H1 (cell line): ENCODE results near the gene MBP. TPM values are rescaled to one million over a fixed set of nuclear protein-coding genes. Genes with fewer than 3 reads are reported as not detected.

Source experiments
- CTCF ChIA-PET: fragments of 300-600 bp; sonication (Branson Sonifier 250); formaldehyde crosslinking; loops from one replicate; lab custom pipeline; 2021; ENCODE audit not compliant: partially characterized antibody; lab: Charles Lee
- POLR2A ChIA-PET: fragments of 300-600 bp; sonication (Branson Sonifier 250); formaldehyde crosslinking; loops from one replicate; lab custom pipeline; 2021; ENCODE audit warnings: inconsistent platforms; ENCODE audit not compliant: partially characterized antibody; lab: Charles Lee
- DNase-seq, 2 experiments: peaks; one replicate each; pipeline versions ENCODE4 v3.0.0 to v3.0.0-alpha.2; 2010 to 2022; ENCODE audit warnings: low spot score in 2 of 2, low read depth in 1 of 2, mixed read lengths in 1 of 2
- FAIRE-seq: peaks from 2 replicates; lab custom pipeline; 2011; peaks lifted over from hg19 to GRCh38; lab: Jason Lieb, UNC
- H2AFZ ChIP-seq: 2 replicates; pipeline ENCODE4 v1.8.1; 2012; ENCODE audit warnings: low read length, inconsistent platforms
- H2AK5ac ChIP-seq: 2 replicates; pipeline ENCODE4 v1.6.1; 2013; ENCODE audit warnings: low read depth, low read length
- H2BK120ac ChIP-seq: replicated peaks from 2 replicates; pipeline ENCODE3; 2013; ENCODE audit warnings: low read depth, low read length, inconsistent platforms
- H2BK12ac ChIP-seq: 2 replicates; pipeline ENCODE4 v1.6.1; 2013; ENCODE audit warnings: low read depth, low read length
- H2BK15ac ChIP-seq: 2 replicates; pipeline ENCODE4 v1.6.1; 2013; ENCODE audit warnings: low read length
- H2BK20ac ChIP-seq: 2 replicates; pipeline ENCODE4 v1.6.1; 2013; ENCODE audit warnings: low read length
- H2BK5ac ChIP-seq: 2 replicates; pipeline ENCODE4 v1.6.1; 2013; ENCODE audit warnings: low read depth, low read length
- H3K14ac ChIP-seq: 2 replicates; pipeline ENCODE4 v1.6.1; 2013; ENCODE audit warnings: inconsistent platforms; ENCODE audit not compliant: insufficient read length
- H3K18ac ChIP-seq: 2 replicates; pipeline ENCODE4 v1.6.1; 2013; ENCODE audit warnings: low read length; ENCODE audit errors: extremely low read depth
- H3K23ac ChIP-seq: 2 replicates; pipeline ENCODE4 v1.6.1; 2013; ENCODE audit warnings: inconsistent platforms; ENCODE audit not compliant: insufficient read length
- H3K23me2 ChIP-seq: 2 replicates; pipeline ENCODE4 v1.6.1; 2013; ENCODE audit warnings: low read depth, low read length
- H3K27ac ChIP-seq: 2 replicates; pipeline ENCODE4 v1.6.1; 2011; ENCODE audit warnings: low read depth, low read length, inconsistent platforms
- H3K27me3 ChIP-seq, 4 experiments: replicated peaks in 1 of 4; 1 replicate in 1 of 4; 2 replicates in 3 of 4; pipeline versions ENCODE4 v1.6.1 to v1.8.1; 2011 to 2013; ENCODE audit warnings: low read length in 3 of 4, mild to moderate bottlenecking in 3 of 4, inconsistent platforms in 2 of 4, mixed read lengths in 2 of 4, moderate library complexity in 1 of 4; ENCODE audit not compliant: control insufficient read depth in 3 of 4, insufficient read depth in 3 of 4; ENCODE audit errors: extremely low read depth in 1 of 4
- H3K36me3 ChIP-seq, 4 experiments: 2 replicates each; pipeline versions ENCODE4 v1.6.1 to v1.8.1; 2011 to 2013; ENCODE audit warnings: mild to moderate bottlenecking in 4 of 4, low read length in 3 of 4, moderate library complexity in 2 of 4, control low read depth in 1 of 4, inconsistent platforms in 1 of 4; ENCODE audit not compliant: insufficient read depth in 4 of 4, control insufficient read depth in 2 of 4
- H3K4ac ChIP-seq: replicated peaks from 2 replicates; pipeline ENCODE3; 2013; ENCODE audit warnings: low read length, low read depth, mixed read lengths, inconsistent platforms; ENCODE audit not compliant: insufficient read length
- H3K4me1 ChIP-seq, 4 experiments: replicated peaks in 1 of 4; 1 replicate in 1 of 4; 2 replicates in 3 of 4; pipeline versions ENCODE4 v1.6.1 to v1.8.1; 2011 to 2013; ENCODE audit warnings: low read length in 3 of 4, inconsistent platforms in 2 of 4, mixed read lengths in 1 of 4; ENCODE audit not compliant: insufficient read depth in 4 of 4, control insufficient read depth in 3 of 4
- H3K4me2 ChIP-seq, 2 experiments: 2 replicates each; pipeline versions ENCODE4 v1.6.1 to v1.8.1; 2011 to 2013; ENCODE audit warnings: low read depth in 2 of 2, low read length in 2 of 2, control low read depth in 1 of 2, inconsistent platforms in 1 of 2, mild to moderate bottlenecking in 1 of 2; ENCODE audit not compliant: insufficient read depth in 1 of 2
- H3K4me3 ChIP-seq, 4 experiments: fragments of 200-600, 300-600 bp in 1 of 4; sonication (generic), shearing (Covaris generic), sonication (Bioruptor Twin) in 1 of 4; 2 replicates each; pipeline versions ENCODE4 v1.5.1 to v1.8.1; 2011 to 2016; ENCODE audit warnings: low read length in 4 of 4, low read depth in 3 of 4, control low read depth in 2 of 4, inconsistent platforms in 2 of 4, mild to moderate bottlenecking in 2 of 4, mixed read lengths in 1 of 4, moderate library complexity in 1 of 4; ENCODE audit not compliant: insufficient read depth in 2 of 4; ENCODE audit errors: extremely low read depth in 1 of 4
- H3K56ac ChIP-seq: replicated peaks from 2 replicates; pipeline ENCODE3; 2013; ENCODE audit warnings: low read depth, mild to moderate bottlenecking, mixed read lengths, low read length, inconsistent platforms; ENCODE audit not compliant: insufficient read length
- H3K79me1 ChIP-seq: 2 replicates; pipeline ENCODE4 v1.6.1; 2013; ENCODE audit warnings: low read depth, low read length, control low read depth
- H3K79me2 ChIP-seq, 2 experiments: 2 replicates each; pipeline versions ENCODE4 v1.6.1 to v1.8.1; 2012 to 2013; ENCODE audit warnings: low read length in 2 of 2, mild to moderate bottlenecking in 2 of 2, inconsistent platforms in 1 of 2; ENCODE audit not compliant: insufficient read depth in 2 of 2, control insufficient read depth in 1 of 2
- H3K9ac ChIP-seq, 4 experiments: replicated peaks in 1 of 4; 1 replicate in 1 of 4; 2 replicates in 3 of 4; pipeline versions ENCODE4 v1.6.1 to v1.8.1; 2011 to 2013; ENCODE audit warnings: low read depth in 3 of 4, low read length in 3 of 4, control low read depth in 2 of 4, mild to moderate bottlenecking in 2 of 4, moderate library complexity in 2 of 4, inconsistent platforms in 1 of 4; ENCODE audit errors: extremely low read depth in 1 of 4
- H3K9me3 ChIP-seq, 2 experiments: 2 replicates each; pipeline versions ENCODE4 v1.6.1 to v1.8.1; 2012 to 2013; ENCODE audit warnings: mild to moderate bottlenecking in 2 of 2, moderate library complexity in 2 of 2, control low read depth in 1 of 2, inconsistent platforms in 1 of 2, low read depth in 1 of 2, low read length in 1 of 2, mixed read lengths in 1 of 2; ENCODE audit not compliant: insufficient read depth in 2 of 2
- H4K20me1 ChIP-seq, 2 experiments: replicated peaks in 1 of 2; 2 replicates each; pipeline versions ENCODE3 to v1.8.1; 2011 to 2013; ENCODE audit warnings: inconsistent platforms in 2 of 2, low read length in 2 of 2, mild to moderate bottlenecking in 1 of 2; ENCODE audit not compliant: insufficient read depth in 2 of 2, control insufficient read depth in 1 of 2
- H4K5ac ChIP-seq: 2 replicates; pipeline ENCODE4 v1.6.1; 2013; ENCODE audit warnings: low read length, low read depth, mixed read lengths, inconsistent platforms; ENCODE audit not compliant: insufficient read length
- H4K8ac ChIP-seq: 2 replicates; pipeline ENCODE4 v1.8.0; 2013; ENCODE audit warnings: mild to moderate bottlenecking, moderate library complexity, low read length, inconsistent platforms; ENCODE audit not compliant: insufficient read depth; ENCODE audit errors: extremely low read depth
- H4K91ac ChIP-seq: replicated peaks from 2 replicates; pipeline ENCODE3; 2013; ENCODE audit warnings: low read length, mixed read lengths, inconsistent platforms; ENCODE audit not compliant: insufficient read length
- CHD1 ChIP-seq: IDR thresholded peaks from 2 replicates; pipeline ENCODE4 v1.6.1; 2012; ENCODE audit warnings: low read depth, low read length, improper control_type of control experiment
- CREB1 ChIP-seq: IDR thresholded peaks from 2 replicates; pipeline ENCODE4 v1.6.1; 2012; ENCODE audit warnings: inconsistent platforms
- TCF12 ChIP-seq: IDR thresholded peaks from 2 replicates; pipeline ENCODE4 v1.6.1; 2011; ENCODE audit warnings: low read depth, mild to moderate bottlenecking, low read length
- WGBS, 2 experiments: shearing (Covaris generic) in 1 of 2; methylation state at CpG; one replicate each; pipeline versions ENCODE4 v1.1.6 to v1.1.7; 2013 to 2015; ENCODE audit warnings: low lambda C conversion rate in 2 of 2, mixed read lengths in 2 of 2, inconsistent platforms in 1 of 2, low coverage in 1 of 2, missing lambda C conversion rate in 1 of 2; ENCODE audit not compliant: insufficient replicate concordance in 2 of 2, insufficient coverage in 1 of 2, insufficient read length in 1 of 2; ENCODE audit errors: extremely low coverage in 1 of 2, missing lambda C conversion rate in 1 of 2; 5-methylcytosine and 5-hydroxymethylcytosine counted together
- polyA plus RNA-seq, 7 experiments: library from polyadenylated mRNA; depleted of rRNA in 3 of 7; stranded (reverse) in 5 of 7; unstranded in 2 of 7; fragments of >200 nt in 5 of 7; fragments of 200-250 nt in 2 of 7; gene quantifications; 1 replicate in 5 of 7; 2 replicates in 1 of 7; 4 replicates in 1 of 7; pipeline versions ENCODE4 v1.2.1 to v1.2.3, GENCODE V29; 2011 to 2013; ENCODE audit warnings: missing spikeins in 2 of 7, mixed read lengths in 2 of 7
- total RNA-seq: library from RNA; stranded (reverse); fragmentation: NEBNext Ultra II Directional; extraction: Animal tissue kit (Norgen Biotek cat#: 25700); gene quantifications from 2 replicates; pipeline ENCODE4 v1.2.1, GENCODE V29; 2021

Gene MBP
- total and polyA plus RNA-seq, 2 of the 8 experiments (the other 6 are each of a cell fraction or from before 2014, with no cell fraction given) = 7.7 to 19.2 TPM

DNA sequence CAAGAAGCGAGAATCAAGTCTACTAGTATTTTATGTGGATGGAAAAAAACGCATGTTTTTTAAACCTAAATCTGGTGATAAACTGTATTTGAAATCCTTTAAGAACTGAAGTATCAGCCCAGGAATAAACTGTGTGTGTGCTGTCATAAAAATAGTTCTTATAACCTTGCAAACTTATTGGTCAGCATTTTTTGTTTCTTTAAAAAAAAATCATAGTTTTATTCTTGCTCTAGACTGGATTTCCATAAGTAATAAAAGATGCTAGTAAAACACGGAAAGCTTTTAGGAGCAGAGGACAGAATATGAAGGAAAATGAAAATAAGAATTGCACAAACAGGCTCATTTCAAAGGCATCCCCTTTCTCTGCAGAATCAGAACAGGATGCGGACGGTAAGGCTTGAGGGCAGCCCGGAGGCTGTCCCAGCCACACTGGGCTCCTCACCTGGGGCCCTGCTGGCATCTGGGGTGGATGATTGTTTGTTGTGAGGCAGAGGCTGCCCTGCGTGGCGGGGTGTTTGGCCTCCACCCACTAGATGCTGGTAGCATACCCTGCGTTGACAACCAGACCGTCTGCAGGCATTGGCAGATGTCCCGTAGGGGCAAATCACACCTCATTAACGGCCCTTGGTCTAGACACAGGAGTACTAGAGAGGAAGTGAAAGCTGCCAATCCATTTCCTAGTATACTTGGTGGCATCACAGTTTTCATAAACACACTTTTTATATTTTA lies 52.5 kb downstream of the MBP start:
- WGBS, 2 experiments = 92% methylated on average over 12 of the region's 12 CpGs; no CpG with 5 or more reads in 1 of the 2 experiments
- Histone ChIP-seq H4K5ac (no peak overlapping the region), H4K8ac (no peak overlapping the region), H4K91ac (no peak overlapping the region), H3K36me3 (no peaks in the 10 kb centered on the region), H3K14ac (no peak overlapping the region), H3K9me3 (no peaks in the 10 kb centered on the region), H2AK5ac (no peak overlapping the region), H2BK12ac (no peak overlapping the region), H3K23ac (no peak overlapping the region), H3K27ac (no peak overlapping the region), H3K23me2 (0 out of 2 replicates have a peak, but pooled peaks cover 2% of the 10 kb centered on the region), H3K4me1 (peaks cover 0 to 10% (median 0%) of the 10 kb centered on the region in 4 experiments; a peak in 1 of 7 replicates), H3K4ac (no peak overlapping the region), H3K27me3 (no peaks in the 10 kb centered on the region), H2BK120ac (no peak overlapping the region), H3K79me1 (no peaks in the 10 kb centered on the region; the same call in 1 of the 2 replicates), H3K4me2 (no peak overlapping the region), H2BK20ac (no peak overlapping the region), H2BK5ac (no peak overlapping the region), H4K20me1 (no peaks in the 10 kb centered on the region), H3K4me3 (no peak overlapping the region), H2AFZ (no peak overlapping the region), H3K9ac (peak overlapping the region in 1 of 4 experiments; percentile 4; a peak in 1 of 7 replicates), H3K18ac (no peak overlapping the region), H3K56ac (no peak overlapping the region), H2BK15ac (no peak overlapping the region), H3K79me2 (no peaks in the 10 kb centered on the region)
- POLR2A ChIA-PET = no interaction called here
- DNase-seq (no peak), FAIRE-seq (no peak)
- CTCF ChIA-PET = interaction anchor here (1.3 kb wide), 1 partner anchor 79 kb away, joined by 3 read pairs; no protein-coding TSS in a partner anchor
- TF ChIP-seq TCF12 = no peak
- no peak for TF ChIP-seq CHD1
- TF ChIP-seq CREB1 = no peak
